Measurements from ENCODE around the gene MTARC2.
A peak's percentile ranks its signal among the peaks of the same experiment; 100 is the strongest.

MTARC2 gene

GRCh38 chr1:220770245-220770913 is 22.3 kb downstream of the MTARC2 start:
- no peak for DNase-seq

- no peak for DNase-seq
Measured at GRCh38 chr1:220772846-220773245, 24.7 kb downstream of the MTARC2 start.

- peak; percentile 53 to 77 (median 69) for DNase-seq
Measured at GRCh38 chr1:220775240-220775853, 27.2 kb downstream of the MTARC2 start.

GRCh38 chr1:220776254-220776653 is 28.1 kb downstream of the MTARC2 start:
- no peak for DNase-seq

GRCh38 chr1:220776720-220777326 is 28.7 kb downstream of the MTARC2 start:
- DNase-seq, result peak; percentile 76 to 92 (median 88)

- DNase-seq, result no peak
Measured at GRCh38 chr1:220783453-220783852, 35.3 kb downstream of the MTARC2 start.

- no peak for DNase-seq
Measured at GRCh38 chr1:220784751-220785150, 36.6 kb downstream of the MTARC2 start.

GRCh38 chr1:220785166-220786056 is 37.3 kb downstream of the MTARC2 start:
- DNase-seq, result no peak

- DNase-seq, result no peak
Measured at GRCh38 chr1:220786057-220786336, 37.9 kb downstream of the MTARC2 start.

GRCh38 chr1:220786337-220787068 is 38.4 kb downstream of the MTARC2 start, which contains the start of gene MTARC1:
Gene MTARC1 (plus strand): TSS chr1:220786913. CDS start chr1:220786945, 32 bp downstream.
- peak; percentile 56 to 76 (median 62) for DNase-seq

GRCh38 chr1:220787069-220787619 is 39.0 kb downstream of the MTARC2 start:
- DNase-seq, result no peak

- DNase-seq, result no peak
Measured at GRCh38 chr1:220788900-220789299, 40.8 kb downstream of the MTARC2 start.

GRCh38 chr1:220789532-220790147 is 41.5 kb downstream of the MTARC2 start:
- peak in 2 of 3 donors; percentile 24 to 33 for DNase-seq

- DNase-seq, result no peak
Measured at GRCh38 chr1:220791285-220791684, 43.2 kb downstream of the MTARC2 start.

GRCh38 chr1:220791956-220792355 is 43.8 kb downstream of the MTARC2 start:
- no peak for DNase-seq

GRCh38 chr1:220796530-220796929 is 48.4 kb downstream of the MTARC2 start:
- no peak for DNase-seq

- DNase-seq, result no peak
Measured at GRCh38 chr1:220797044-220797443, 48.9 kb downstream of the MTARC2 start.

GRCh38 chr1:220797553-220797952 is 49.4 kb downstream of the MTARC2 start:
- no peak for DNase-seq

- DNase-seq, result no peak
Measured at GRCh38 chr1:220798338-220798737, 50.2 kb downstream of the MTARC2 start.

GRCh38 chr1:220800262-220800661 is 52.1 kb downstream of the MTARC2 start:
- DNase-seq, result no peak

GRCh38 chr1:220803401-220804201 is 55.5 kb downstream of the MTARC2 start:
- peak; percentile 43 to 66 (median 47) for DNase-seq
